Stimulated activated CD4-positive, alpha-beta T cell treated with anti-CD3 and anti-CD28 coated beads, TNF-alpha, amount 100 ng/mL, for 4 hours (primary cell): ENCODE results near the gene ITGAD.

Experiments used
- DNase-seq, 3 experiments: peaks; one replicate each; pipeline ENCODE4 v3.0.0-alpha.2; 2020; ENCODE audit warnings: low read depth in 3 of 3

The ITGAD gene

DNA sequence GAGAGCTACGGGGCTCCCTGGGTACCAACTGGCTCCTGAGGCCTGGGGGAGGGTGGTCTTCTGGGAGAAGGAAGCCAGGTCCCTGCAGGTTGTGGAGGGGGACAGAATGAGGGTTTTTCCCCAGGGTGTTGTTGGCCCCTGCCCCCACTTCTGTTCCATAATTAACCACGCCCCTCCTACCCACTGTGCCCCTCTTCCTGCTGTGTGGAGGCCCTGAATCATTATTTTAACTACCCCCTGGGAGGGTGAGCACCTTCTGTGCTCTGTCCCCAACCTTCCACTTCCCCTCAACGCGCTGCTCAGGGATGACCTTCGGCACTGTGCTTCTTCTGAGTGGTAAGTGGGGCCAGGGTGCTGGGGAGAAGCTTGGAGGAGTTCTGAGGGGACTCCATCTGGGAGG lies at the start of gene ITGAD:
Gene ITGAD (plus strand): TSS at position 280 of the 400 bp plus-strand sequence. CDS start 26 bp downstream, at position 306.
- no peak for DNase-seq

DNA sequence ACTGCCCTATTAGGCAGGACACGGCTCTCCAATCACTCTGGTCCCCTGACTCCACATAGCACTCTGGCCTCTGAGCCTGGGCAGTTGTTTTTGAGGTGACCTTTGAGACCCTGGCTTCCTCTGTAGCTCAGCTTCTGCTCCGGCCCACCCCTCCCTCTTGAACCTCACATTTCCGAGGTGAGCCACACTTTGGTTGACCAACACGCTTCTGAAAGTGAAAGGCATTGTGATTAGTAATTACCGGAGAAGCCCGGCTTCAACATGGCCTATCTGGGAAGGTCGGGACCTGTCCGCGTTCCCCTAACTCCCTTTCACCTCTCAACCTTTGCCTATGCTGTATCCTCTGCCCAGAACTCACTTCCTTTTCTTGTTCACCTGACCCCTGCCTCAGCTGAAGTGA lies 48.4 kb upstream of the ITGAD start:
- DNase-seq: no peak

DNA sequence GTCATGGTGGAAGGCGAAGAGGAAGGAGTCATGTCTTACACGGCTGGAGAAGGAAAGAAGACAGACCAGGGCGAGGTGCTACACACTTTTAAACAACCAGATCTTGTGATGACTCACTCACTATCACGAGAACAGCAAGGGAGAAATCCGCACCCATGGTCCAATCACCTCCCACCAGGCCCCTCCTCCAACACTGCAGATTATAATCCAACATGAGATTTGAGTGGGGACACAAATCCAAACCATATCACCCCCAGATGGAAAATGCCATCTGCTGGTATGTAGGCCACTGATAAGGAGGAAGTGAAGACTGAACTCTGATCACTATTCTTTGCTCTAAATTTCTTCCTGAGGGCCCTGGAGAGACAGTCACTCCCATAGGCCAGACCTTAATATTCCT lies 45.7 kb upstream of the ITGAD start:
- DNase-seq: no peak

DNA sequence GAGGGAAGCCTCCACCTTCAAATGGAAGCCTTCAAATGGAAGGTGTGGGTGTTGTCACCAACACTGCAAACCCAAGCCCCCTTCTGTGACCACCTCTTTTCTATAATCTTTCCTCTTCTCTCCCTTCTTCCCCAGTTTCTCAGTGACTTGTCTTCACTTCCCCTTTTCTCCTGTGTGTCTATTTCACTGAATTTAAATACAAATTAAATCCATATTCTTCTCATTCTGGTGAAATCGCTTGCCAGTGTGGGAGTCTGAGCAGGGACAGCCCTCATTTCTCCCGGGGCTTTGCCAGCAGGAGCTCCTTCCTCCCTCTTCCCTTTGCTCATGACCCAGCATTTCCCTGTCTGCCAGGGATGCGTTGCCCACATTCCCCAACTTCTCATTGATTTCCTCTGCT lies 44.6 kb upstream of the ITGAD start:
- DNase-seq: no peak

DNA sequence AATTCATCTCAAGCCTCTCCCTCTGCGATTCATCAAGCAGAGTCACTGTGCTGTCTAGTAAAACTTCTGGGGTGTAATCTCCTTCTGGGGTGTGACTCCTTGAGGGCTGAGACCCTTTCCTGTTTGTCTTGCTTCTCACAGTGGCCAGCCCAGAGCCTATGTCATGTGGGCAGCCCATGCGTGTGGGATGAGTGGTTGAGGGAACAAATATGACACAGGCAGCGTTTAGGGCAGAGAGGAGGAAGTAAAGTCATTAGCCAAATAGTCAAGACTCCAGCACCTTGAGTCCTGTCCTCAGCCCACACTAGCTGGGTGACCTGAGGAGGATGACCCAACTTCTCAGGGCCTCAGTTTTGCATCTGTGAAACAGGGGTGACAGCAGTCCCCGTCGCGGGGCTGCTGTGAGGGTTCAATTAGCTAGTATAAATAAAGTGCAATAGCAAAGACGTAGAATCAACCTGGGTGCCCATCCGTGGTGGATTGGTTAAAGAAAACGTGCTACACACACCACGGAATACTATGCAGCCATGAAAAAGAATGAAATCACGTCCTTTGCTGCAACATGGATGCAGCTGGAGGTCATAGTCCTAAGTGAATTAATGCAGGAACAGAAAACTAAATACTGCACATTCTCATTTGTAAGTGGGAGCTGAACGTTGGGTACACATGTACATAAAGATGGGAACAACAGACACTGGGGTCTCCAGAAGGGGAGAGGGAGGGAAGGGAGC lies 42.7 kb upstream of the ITGAD start:
- no peak for DNase-seq

GRCh38 chr16:31351246-31351941 lies 41.7 kb upstream of the ITGAD start:
- DNase-seq: no peak

GRCh38 chr16:31351942-31352325 lies 41.2 kb upstream of the ITGAD start:
- DNase-seq: no peak

DNA sequence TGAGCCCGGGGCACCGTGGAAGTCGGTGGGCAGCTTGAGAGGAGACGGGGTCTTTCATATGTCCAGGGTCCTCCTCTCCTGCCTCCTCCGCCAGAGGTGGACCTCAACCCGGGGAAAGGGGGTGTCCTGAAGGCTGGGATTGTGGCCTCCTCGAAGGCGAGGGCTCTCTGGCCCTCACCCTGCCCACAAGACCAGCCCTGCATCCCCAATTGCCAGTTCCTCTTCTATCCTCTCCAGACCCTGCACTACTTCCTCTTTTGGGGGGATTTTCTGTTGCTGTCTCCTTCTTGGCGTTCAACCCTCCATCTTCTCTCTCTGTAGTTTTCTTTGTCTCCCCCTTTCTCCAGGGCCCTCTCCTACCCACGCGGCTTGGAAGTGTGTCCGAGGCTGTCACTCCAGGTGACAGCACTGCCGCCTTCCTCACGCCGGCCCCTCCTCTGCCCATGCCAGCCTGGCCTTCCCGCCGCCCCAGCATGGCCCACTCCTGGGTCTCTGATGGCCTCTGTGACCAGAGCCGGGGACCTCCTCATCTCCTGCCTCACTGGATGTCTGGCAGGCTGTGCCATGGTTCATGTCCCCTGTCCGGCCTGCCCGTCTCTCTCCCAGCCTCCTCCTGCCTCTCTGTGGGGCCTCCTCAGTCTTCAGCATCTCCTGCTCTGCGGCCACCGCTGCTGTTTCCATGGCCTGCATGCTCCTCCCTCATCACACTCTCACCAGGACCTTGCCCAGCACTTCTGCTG lies 40.6 kb upstream of the ITGAD start:
- DNase-seq: no peak

- DNase-seq: peak in 1 of 3 experiments; percentile 13
Measured at GRCh38 chr16:31354394-31355291, 38.5 kb upstream of the ITGAD start, which contains the start of gene ITGAX. TSS of gene ITGAX (plus strand) at chr16:31355176. CDS start at chr16:31355255, 79 bp downstream.

- no peak for DNase-seq
Measured at GRCh38 chr16:31355431-31356100, 37.6 kb upstream of the ITGAD start.

GRCh38 chr16:31356566-31357323 lies 36.4 kb upstream of the ITGAD start:
- no peak for DNase-seq

GRCh38 chr16:31357324-31358109 lies 35.6 kb upstream of the ITGAD start:
- DNase-seq: no peak

DNA sequence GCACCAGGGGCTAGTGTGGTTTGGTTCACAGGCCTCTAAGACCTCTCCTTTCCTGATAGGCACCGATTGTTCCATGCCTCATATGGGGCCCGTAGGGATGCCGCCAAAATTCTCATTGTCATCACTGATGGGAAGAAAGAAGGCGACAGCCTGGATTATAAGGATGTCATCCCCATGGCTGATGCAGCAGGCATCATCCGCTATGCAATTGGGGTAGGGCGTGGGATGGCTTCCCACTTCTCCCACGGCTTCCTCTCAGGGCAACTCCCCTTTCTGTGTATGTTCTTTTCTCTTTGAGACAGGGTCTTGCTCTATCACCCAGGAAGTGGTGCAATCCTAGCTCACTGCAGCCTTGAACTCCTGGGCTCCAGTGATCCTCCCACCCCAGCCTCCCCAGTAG lies 32.9 kb upstream of the ITGAD start:
- no peak for DNase-seq

GRCh38 chr16:31361201-31362110 lies 31.7 kb upstream of the ITGAD start:
- DNase-seq: no peak

DNA sequence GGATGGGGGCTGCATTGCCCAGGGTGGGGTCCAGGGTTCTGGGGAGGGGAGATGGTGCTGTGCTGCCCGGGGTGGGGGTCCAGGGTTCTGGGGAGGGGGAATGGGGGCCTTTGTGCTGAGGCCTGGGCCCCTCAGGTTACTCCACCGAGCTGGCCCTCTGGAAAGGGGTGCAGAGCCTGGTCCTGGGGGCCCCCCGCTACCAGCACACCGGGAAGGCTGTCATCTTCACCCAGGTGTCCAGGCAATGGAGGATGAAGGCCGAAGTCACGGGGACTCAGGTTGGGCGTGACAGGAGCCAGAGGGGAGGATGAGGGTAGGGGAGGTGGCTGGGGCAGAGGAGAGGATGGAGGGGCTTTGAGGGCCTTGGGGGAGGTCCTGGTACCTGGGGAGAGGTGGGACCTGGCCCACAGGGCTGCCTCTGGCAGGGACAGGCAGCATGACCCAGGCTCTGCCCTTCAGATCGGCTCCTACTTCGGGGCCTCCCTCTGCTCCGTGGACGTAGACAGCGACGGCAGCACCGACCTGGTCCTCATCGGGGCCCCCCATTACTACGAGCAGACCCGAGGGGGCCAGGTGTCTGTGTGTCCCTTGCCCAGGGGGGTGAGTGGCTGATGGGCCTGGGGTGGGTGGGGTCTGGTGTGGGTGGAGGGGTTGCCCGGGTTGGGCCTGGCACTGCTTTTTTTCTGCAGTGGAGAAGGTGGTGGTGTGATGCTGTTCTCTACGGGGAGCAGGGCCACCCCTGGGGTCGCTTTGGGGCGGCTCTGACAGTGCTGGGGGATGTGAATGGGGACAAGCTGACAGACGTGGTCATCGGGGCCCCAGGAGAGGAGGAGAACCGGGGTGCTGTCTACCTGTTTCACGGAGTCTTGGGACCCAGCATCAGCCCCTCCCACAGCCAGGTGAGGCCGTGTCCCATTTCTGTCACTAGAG lies 30.4 kb upstream of the ITGAD start:
- DNase-seq: no peak

GRCh38 chr16:31363721-31364120 lies 29.4 kb upstream of the ITGAD start:
- DNase-seq: no peak

GRCh38 chr16:31364421-31364820 lies 28.7 kb upstream of the ITGAD start:
- DNase-seq: no peak
